HG02884 (cell line): Measurements from ENCODE around the gene MPZ.

ENCODE experiments used
- ATAC-seq: cut with Tn5 transposase; IDR thresholded peaks from one replicate; pipeline ENCODE4 v1.9.1; 2021; ENCODE audit warnings: mild to moderate bottlenecking, moderate library complexity; ENCODE audit not compliant: unreplicated experiment

Gene MPZ

GRCh38 chr1:161300478-161300877 is 9.3 kb downstream of the MPZ start:
- no peak for ATAC-seq

DNA sequence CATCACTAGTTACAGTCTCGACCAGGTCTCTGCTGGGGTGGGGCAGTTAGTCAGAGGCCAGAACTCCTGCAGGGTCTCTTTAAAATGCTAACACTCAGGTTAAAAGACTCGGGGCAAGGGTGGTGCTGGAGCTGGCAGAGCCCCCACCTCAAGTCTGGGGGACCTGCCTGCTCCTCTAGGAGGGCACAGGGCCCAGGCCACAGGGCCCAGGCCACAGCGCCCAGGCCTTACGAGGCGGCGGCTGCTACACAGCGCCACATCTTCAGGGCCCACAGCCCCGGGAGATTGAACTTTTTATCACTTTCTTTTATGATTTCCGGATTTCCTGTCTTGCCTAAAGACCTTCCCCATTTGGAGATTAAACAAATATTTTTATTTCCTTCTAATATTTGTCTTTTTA is 10.4 kb downstream of the MPZ start:
- ATAC-seq = no peak

DNA sequence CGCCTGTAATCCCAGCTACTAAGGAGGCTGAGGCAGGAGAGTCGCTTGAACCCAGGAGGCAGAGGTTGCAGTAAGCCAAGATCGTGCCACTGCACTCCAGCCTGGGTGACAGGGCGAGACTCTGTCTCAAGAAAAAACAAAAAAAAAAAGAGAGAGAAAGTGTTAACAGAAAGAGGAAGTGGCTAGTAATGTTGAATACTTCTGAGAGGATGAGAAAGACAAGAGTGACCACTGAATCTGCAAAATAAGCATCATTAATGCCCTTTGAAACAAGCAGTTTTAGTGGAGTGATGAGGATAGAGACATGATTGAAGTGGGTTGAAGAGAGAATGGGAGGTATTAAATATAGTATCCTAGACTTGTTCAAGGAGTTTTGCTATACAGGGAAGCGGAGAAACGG is 11.7 kb downstream of the MPZ start:
- ATAC-seq = no peak

DNA sequence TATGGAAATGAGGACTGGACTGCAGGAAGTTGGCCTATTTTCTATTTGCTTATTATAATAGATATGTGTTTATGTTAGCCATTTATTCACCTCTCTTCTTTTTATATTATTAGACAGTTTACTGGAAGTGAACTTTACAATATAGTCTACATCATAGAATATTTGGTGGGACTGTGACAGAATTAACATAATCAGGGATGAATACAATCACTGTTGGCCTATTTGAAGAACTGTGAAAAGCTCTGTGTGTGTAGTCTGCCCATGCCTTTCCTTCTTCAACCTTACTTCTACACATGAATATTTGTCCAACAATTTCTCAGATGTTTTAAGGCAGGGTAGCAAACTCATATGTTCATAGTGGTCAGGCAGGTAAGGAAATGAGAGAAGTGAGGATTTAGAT is 12.4 kb downstream of the MPZ start:
- ATAC-seq = no peak

GRCh38 chr1:161290779-161291178 is 19.0 kb downstream of the MPZ start:
- ATAC-seq = no peak

- ATAC-seq = no peak
Measured at GRCh38 chr1:161287482-161288054, 22.2 kb downstream of the MPZ start.

GRCh38 chr1:161285521-161285920 is 24.2 kb downstream of the MPZ start:
- ATAC-seq = no peak

GRCh38 chr1:161285113-161285512 is 24.7 kb downstream of the MPZ start:
- no peak for ATAC-seq

GRCh38 chr1:161282991-161283390 is 26.8 kb downstream of the MPZ start:
- ATAC-seq = no peak

DNA sequence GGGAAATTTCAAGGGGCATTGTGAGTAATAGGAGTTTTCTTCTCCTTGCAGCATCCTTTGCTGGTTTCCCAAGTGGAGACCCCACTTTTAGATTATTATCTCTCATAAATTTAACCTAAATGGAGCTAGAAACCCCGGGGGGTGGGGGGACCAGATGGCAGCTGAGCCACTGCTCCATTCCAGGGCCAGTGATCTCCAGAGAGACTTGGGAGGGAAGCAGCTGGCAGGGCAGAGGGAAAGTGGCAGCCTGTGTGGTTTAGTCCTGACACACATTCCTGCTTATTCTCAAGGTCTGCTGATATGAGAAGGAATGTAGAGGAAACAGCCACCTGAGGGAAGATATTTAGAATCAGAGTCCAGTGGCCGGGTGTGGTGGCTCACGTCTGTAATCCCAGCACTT is 34.9 kb downstream of the MPZ start:
- ATAC-seq = no peak

GRCh38 chr1:161273402-161273801 is 36.4 kb downstream of the MPZ start:
- ATAC-seq = no peak

DNA sequence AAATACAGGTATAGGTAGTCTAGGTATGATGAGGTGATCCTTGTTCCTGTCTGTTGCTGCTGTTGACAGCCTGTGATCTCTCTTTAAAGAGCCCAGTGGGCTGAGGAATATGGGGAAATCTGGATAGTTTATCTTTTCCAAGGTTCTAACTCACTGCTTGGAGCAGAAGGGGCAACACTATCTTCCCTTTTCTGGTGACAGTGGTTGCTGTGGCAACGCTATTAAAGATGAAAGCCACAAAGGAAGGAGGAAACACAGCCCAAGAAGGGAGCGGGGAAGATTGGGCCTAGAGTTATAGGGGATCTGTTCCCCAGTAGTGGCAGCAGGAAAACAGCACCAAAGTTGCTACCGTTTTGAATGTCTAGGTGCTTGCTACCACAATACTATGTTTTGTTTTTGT is 42.4 kb downstream of the MPZ start:
- ATAC-seq = no peak

- no peak for ATAC-seq
Measured at GRCh38 chr1:161266836-161267235, 42.9 kb downstream of the MPZ start.

DNA sequence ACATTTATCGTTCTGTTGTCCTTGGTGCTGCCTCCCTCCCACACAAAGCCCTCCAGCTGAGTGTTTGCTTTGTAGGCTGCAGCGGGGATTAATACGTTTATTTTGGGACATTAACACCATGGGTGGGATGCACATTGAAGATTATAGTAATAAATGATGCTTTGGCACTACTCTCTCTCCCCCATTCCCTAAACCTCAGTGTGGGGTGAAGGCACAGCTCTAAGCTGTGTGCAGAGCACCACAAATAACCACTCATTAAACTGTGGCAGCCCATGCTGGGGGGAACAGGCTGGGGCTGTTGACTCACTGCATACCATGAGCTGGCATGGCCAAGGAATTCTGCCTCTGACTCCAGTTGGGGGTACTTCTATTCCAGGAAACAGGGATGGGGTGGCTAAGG is 43.6 kb downstream of the MPZ start:
- no peak for ATAC-seq

- no peak for ATAC-seq
Measured at GRCh38 chr1:161265305-161265704, 44.5 kb downstream of the MPZ start.

DNA sequence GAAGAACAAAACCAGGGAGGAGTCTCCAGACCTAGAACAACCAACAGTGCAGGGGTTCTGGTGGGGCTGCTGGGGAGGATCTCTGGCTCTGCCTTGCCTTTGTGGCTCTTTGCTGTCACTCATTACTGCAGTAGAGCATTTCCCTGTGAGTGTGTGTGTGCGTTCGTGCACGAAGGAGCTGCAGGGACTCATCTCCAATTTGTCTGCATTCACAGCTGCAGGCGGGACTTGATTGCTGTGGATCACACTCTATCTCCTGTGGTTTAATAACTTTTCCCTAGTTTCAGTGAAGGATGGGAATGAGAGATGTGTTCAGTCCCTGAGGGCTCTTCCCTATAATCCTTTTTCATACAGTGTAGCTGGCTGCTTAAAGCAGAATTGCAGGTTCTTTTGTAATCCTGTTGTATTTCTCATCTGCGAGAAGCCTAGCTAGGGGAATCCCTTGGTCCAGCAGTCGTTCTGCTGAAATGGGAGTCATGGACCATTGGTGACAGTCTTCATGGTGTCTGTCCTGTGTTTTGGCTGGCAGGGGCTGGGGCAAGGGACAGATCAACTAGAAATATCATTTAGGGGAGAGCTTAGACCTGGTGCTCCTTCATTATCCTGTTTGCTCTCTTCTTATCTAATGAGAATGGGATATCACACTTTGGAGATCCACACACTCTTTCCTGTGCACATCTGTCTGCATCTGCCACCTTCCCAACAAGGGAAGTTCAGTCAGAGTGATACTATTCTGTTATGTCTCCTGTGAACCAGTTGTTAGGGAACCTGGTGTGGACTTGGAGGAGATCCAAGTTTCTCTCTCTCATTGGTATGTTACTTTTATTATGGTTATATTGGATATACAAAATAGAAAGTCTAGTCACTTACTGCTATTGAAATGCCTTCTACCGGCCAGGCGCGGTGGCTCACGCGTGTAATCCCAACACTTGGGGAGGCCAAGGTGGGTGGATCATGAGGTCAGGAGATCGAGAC is 48.2 kb downstream of the MPZ start:
- no peak for ATAC-seq

DNA sequence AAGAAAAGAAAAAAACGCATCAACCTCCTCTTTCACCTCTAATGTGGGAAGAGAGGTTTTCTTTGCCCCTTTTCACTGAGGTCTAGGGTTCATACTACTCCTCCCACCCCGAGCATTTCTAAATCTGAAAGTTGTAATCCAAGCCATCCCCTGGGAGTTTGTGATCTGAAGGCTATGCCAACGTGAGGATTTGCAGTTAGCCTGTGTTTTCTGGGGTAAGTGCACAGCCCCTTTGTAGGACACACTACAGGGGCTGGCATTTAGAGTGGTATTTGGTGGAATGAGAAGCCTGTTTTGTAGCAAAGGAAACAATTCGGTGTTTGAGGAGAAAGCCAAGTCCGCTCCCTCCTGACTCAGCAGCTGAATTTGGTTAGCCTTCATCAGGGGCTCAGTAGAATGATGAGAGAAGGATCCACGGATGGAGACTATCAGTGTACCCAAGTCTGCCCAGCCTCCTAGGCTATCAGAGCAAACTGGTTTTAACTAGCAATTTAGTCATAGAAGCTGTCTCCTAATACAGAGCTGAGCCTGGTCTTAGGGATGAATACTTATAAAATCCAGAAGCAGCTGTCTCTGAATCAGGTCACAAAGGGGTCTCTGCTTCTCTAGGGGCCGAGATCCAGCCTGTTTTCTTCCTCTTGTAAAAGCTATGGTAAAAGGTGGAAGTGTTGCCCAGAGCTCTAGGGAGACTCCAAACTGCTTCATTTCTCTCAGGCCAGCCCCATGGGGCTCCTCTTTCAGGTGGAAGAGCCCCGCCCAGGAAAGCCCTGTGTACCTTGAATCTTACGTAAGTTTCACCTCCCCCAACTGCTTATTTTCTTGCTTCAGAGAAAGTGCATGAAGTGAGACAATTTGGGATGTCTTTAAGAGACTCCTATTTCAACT is 49.1 kb downstream of the MPZ start:
- no peak for ATAC-seq

DNA sequence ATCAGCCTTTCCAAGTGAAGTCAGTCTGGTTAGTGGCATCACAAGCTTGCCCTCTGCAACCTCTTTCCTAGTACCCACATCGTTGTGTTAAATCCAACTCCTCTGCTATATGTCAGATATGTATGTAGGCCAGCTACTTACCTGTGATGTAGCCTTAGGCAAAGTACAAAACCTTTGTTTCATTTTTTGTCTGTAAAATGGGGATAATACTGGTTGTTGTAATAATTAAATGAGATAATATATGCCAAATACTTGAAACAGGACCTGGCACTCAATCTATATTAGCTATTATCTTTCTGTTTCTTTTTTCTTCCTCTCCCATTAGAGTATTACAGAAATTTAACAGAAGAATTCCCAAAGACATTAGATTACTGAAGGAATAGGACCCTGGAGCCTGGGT is 50.0 kb downstream of the MPZ start:
- no peak for ATAC-seq

GRCh38 chr1:161259345-161259702 is 50.4 kb downstream of the MPZ start:
- ATAC-seq = no peak

GRCh38 chr1:161258439-161259344 is 51.1 kb downstream of the MPZ start, which contains the start of gene PCP4L1:
PCP4L1 (plus strand) TSS chr1:161258745; CDS start chr1:161258975, 230 bp downstream.
- ATAC-seq = no peak
